A673 (cell line): ENCODE data around the gene MRC1. TPM values are rescaled to one million over a fixed set of nuclear protein-coding genes. Genes with fewer than 3 reads are reported as not detected.
A peak's percentile ranks its signal among the peaks of the same experiment; 100 is the strongest.

ENCODE experiments used
- BruUV-seq: library from RNA; stranded (reverse); fragments of 400-500 nt; replicated peaks from 2 replicates; lab custom pipeline; 2021; lab: Mats Ljungman, UMichigan
- CTCF ChIA-PET: fragments of 300-600 bp; sonication (Branson Sonifier 250); formaldehyde crosslinking; loops from one replicate; lab custom pipeline; 2022; ENCODE audit warnings: antibody characterized with exemption; lab: Charles Lee
- POLR2A ChIA-PET: fragments of 300-600 bp; sonication (Branson Sonifier 250); formaldehyde crosslinking; loops from one replicate; lab custom pipeline; 2022; ENCODE audit warnings: antibody characterized with exemption; ENCODE audit not compliant: low non-redundant PET; lab: Charles Lee
- DNase-seq: peaks from one replicate; pipeline ENCODE4 v3.0.0-alpha.2; 2015; ENCODE audit warnings: low spot score
- H3K27ac ChIP-seq: fragments of 200-600 bp; sonication (generic); 2 replicates; pipeline ENCODE4 v1.5.1; 2016; ENCODE audit warnings: mixed run types, low read depth, mild to moderate bottlenecking, mixed read lengths, antibody characterized with exemption, low read length; ENCODE audit not compliant: poor library complexity, severe bottlenecking
- H3K27me3 ChIP-seq: fragments of 200-600 bp; sonication (generic); replicated peaks from 2 replicates; pipeline ENCODE4 v1.6.1; 2017; ENCODE audit warnings: mixed run types, low read depth, mild to moderate bottlenecking, mixed read lengths, antibody characterized with exemption, low read length; ENCODE audit not compliant: insufficient read depth, poor library complexity
- H3K36me3 ChIP-seq: fragments of 200-600 bp; sonication (generic); 2 replicates; pipeline ENCODE4 v1.6.1; 2016; ENCODE audit warnings: mixed run types, mild to moderate bottlenecking, mixed read lengths, antibody characterized with exemption, low read length; ENCODE audit not compliant: insufficient read depth, poor library complexity, severe bottlenecking
- H3K4me1 ChIP-seq: fragments of 200-600 bp; sonication (generic); 2 replicates; pipeline ENCODE4 v1.6.1; 2017; ENCODE audit warnings: mixed run types, mild to moderate bottlenecking, mixed read lengths, antibody characterized with exemption, low read length; ENCODE audit not compliant: insufficient read depth, poor library complexity, severe bottlenecking
- H3K4me3 ChIP-seq: fragments of 200-600 bp; sonication (generic); 2 replicates; pipeline ENCODE4 v1.5.1; 2016; ENCODE audit warnings: low read depth, mixed run types, mild to moderate bottlenecking, mixed read lengths, low read length; ENCODE audit not compliant: poor library complexity, severe bottlenecking
- H3K9me3 ChIP-seq: fragments of 200-600 bp; sonication (generic); 2 replicates; pipeline ENCODE4 v1.6.1; 2016; ENCODE audit warnings: mixed run types, low read depth, mild to moderate bottlenecking, mixed read lengths, antibody characterized with exemption, low read length; ENCODE audit not compliant: poor library complexity, severe bottlenecking
- EZH2 ChIP-seq: fragments of 200-600 bp; sonication (generic); IDR thresholded peaks from 2 replicates; pipeline ENCODE4 v1.6.1; 2017; ENCODE audit warnings: borderline replicate concordance, low read depth, mild to moderate bottlenecking, mixed read lengths, antibody characterized with exemption, low read length; ENCODE audit not compliant: poor library complexity, severe bottlenecking
- intact Hi-C: fragments of 100-400 bp; cut with micrococcal nuclease; formaldehyde crosslinking; loops from one replicate; pipeline ENCODE4 v1.10.0; 2022; ENCODE audit not compliant: unreplicated experiment
- total RNA-seq: library from RNA; stranded (reverse); gene quantifications from 2 replicates; pipeline ENCODE4 v1.2.3, GENCODE V29; 2021
- TF ChIP-seq, protein P1 (sequence below): fragments of 300-800, 200-600 bp; sonication (generic); conservative IDR thresholded peaks from 2 replicates; pipeline ENCODE4 v1.5.1; 2017; ENCODE audit warnings: low read depth, mild to moderate bottlenecking, antibody characterized with exemption, low read length, moderate library complexity, mixed read lengths

MRC1 gene
- total RNA-seq, 1 experiment from 2014 or later, result 0.15 TPM

DNA sequence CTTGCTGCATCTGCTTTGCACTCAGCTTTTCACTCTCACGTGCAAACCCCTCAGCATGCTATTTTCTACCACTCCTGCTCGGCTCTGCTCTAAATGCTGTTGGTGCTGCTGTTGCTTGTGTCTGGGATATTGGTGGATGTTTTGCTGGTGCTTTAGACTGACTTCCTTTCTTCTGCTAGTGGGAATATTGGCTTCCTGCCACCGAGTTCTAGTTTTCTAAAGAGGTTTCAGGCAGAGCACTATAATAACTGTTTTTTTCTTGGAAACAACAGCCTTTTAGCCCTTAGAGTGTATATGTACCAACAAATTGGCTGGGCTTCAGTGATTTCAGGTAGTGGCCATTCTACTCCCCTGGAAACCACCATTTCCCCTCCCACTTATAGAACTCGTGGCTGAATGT, 29.4 kb upstream of the MRC1 start:
- no peak for DNase-seq
- TF ChIP-seq, protein P1, sequence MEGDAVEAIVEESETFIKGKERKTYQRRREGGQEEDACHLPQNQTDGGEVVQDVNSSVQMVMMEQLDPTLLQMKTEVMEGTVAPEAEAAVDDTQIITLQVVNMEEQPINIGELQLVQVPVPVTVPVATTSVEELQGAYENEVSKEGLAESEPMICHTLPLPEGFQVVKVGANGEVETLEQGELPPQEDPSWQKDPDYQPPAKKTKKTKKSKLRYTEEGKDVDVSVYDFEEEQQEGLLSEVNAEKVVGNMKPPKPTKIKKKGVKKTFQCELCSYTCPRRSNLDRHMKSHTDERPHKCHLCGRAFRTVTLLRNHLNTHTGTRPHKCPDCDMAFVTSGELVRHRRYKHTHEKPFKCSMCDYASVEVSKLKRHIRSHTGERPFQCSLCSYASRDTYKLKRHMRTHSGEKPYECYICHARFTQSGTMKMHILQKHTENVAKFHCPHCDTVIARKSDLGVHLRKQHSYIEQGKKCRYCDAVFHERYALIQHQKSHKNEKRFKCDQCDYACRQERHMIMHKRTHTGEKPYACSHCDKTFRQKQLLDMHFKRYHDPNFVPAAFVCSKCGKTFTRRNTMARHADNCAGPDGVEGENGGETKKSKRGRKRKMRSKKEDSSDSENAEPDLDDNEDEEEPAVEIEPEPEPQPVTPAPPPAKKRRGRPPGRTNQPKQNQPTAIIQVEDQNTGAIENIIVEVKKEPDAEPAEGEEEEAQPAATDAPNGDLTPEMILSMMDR, result no peak
- no peak for TF ChIP-seq EZH2
- ChIA-PET CTCF (no interaction called here), POLR2A (interaction anchor here (0.6 kb wide), 1 partner anchor 771 kb away, joined by 5 read pairs; no protein-coding TSS in a partner anchor)
- no peak overlapping the region for H3K27ac ChIP-seq
- no peaks in the 10 kb centered on the region for H3K27me3 ChIP-seq
- BruUV-seq, result no TSS peak
- intact Hi-C loops, result no loop called here
- peaks cover 26% of the 10 kb centered on the region for H3K4me1 ChIP-seq
- no peaks in the 10 kb centered on the region for H3K36me3 ChIP-seq
- H3K9me3 ChIP-seq, result no peaks in the 10 kb centered on the region
- H3K4me3 ChIP-seq, result no peak overlapping the region

DNA sequence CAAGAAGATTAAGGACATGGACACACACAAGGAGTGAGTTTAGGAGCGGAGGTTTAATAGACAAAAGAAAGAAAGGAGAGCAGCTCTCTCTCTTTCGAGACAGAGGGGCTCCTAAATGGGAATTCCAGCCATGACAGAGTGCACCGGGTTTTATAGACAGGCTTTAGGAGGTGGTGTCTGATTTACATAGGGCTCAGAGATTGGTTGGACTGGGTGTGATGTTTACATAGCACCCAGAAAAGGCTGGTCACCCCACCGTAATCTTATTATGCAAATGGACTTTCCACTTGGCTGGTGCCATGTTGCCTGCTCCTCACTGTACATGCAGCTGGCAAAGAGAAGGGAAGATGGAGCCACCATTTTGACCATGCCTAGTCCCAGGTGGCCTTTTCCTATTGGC, 28.4 kb upstream of the MRC1 start:
- TF ChIP-seq, protein P1, result no peak
- TF ChIP-seq EZH2, result no peak
- intact Hi-C loops, result no loop called here
- DNase-seq, result peak; percentile 51
- Histone ChIP-seq H3K4me1 (peaks cover 36% of the 10 kb centered on the region), H3K27ac (peak overlapping the region; percentile 24), H3K9me3 (no peaks in the 10 kb centered on the region), H3K4me3 (no peak overlapping the region), H3K36me3 (no peaks in the 10 kb centered on the region), H3K27me3 (no peaks in the 10 kb centered on the region)
- CTCF ChIA-PET, result no interaction called here
- POLR2A ChIA-PET, result no interaction called here
- BruUV-seq, result no TSS peak

DNA sequence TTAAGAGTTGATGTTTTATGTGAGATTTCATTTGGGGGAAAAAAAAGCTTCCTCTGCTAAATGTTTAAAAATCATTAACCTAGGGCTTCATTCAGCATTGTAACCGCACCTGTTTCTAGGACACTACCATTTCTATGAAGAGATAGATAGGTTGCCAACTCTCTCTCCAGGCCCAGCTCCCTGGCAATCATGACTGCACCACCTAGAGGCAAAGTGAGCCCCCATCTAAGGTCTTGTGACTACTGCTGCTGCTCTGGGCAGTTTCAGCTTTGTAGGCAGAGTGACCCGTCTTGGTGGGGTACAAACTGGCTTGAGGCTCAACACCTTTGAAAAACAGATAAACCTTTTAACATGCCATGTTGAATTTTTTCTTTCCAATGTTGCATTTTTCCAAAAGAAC, 27.3 kb upstream of the MRC1 start:
- no peaks in the 10 kb centered on the region for H3K27me3 ChIP-seq
- DNase-seq, result no peak
- H3K4me3 ChIP-seq, result no peak overlapping the region
- ChIA-PET CTCF (interaction anchor here (0.6 kb wide), 1 partner anchor 1966 kb away, joined by 5 read pairs; no protein-coding TSS in a partner anchor), POLR2A (no interaction called here)
- peaks cover 36% of the 10 kb centered on the region for H3K4me1 ChIP-seq
- intact Hi-C loops, result no loop called here
- no peak for TF ChIP-seq EZH2
- TF ChIP-seq, protein P1, result peak; percentile 34
- H3K9me3 ChIP-seq, result no peaks in the 10 kb centered on the region
- H3K27ac ChIP-seq, result no peak overlapping the region
- no TSS peak for BruUV-seq
- H3K36me3 ChIP-seq, result no peaks in the 10 kb centered on the region
